ENCODE measurements around the gene ARHGAP10. TPM values are rescaled to one million over a fixed set of nuclear protein-coding genes. Genes with fewer than 3 reads are reported as not detected.
A peak's percentile ranks its signal among the peaks of the same experiment; 100 is the strongest.

Gene ARHGAP10
- total RNA-seq, 1 donor from 2014 or later: 28.0 TPM

DNA sequence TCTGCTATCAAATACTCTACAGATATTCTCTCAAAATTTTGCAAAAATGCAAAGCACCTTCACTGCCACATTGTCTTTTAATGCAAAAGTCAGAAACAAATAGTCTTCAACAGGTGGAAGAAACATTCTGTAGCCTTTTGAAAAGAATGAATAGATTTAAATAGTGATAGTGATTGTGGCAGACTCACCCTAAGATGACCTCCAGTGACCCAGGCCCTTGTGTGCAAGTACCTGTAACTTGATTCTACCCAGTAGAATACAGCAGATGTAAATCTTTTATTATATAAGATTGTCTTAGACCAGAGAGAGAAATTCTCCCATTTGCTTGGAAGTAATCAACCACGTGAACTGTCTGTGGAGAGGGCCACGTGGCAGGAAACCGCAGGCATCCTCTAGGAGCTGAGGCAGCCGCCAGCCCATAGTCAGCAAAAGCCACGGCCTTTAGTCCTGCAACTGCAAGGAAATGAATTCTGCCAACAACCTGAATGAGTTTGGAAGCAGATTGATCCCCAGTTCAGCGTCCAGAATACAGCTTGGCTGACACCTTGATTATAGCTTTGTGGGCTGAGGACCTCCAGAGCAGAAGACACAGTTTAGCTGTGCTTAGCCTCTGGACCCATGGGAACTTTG lies 272.5 kb downstream of the ARHGAP10 start:
- no peak overlapping the region for H2AFZ ChIP-seq (ENCODE audit: low read depth, low read length)
- H3K27me3 ChIP-seq (ENCODE audit: insufficient read depth, low read length): no peaks in the 10 kb centered on the region
- H3K27ac Mint-ChIP-seq (ENCODE audit: unreplicated experiment): no peak overlapping the region
- FAIRE-seq (no peak), DNase-seq (ENCODE audit: low read depth) (peak; percentile 13)
- no peaks in the 10 kb centered on the region for H3K9me3 Mint-ChIP-seq (ENCODE audit: unreplicated experiment)
- no peak overlapping the region for H3K9ac ChIP-seq (ENCODE audit: low read length)
- no peak overlapping the region for H3K4me3 ChIP-seq (ENCODE audit: insufficient read depth, low read depth, low read length)
- no peak for TF ChIP-seq EZH2 (IDR thresholded peaks at IDR 0.05; ENCODE audit: insufficient read depth, low read length)
- no peak for TF ChIP-seq CTCF (IDR thresholded peaks at IDR 0.05; ENCODE audit: insufficient read depth, low read depth, low read length)
- H3K36me3 Mint-ChIP-seq (ENCODE audit: low read depth, unreplicated experiment): peaks cover 16% of the 10 kb centered on the region
- H3K4me1 ChIP-seq (ENCODE audit: insufficient read depth, low read length): peaks cover 13% of the 10 kb centered on the region
- H3K9me3 ChIP-seq (ENCODE audit: insufficient read depth, low read depth, low read length): no peaks in the 10 kb centered on the region
- no peak overlapping the region for H3K27ac ChIP-seq (ENCODE audit: low read depth, low read length)
- H3K4me2 ChIP-seq (ENCODE audit: low read length): no peak overlapping the region
- peaks cover 3% of the 10 kb centered on the region for H3K79me2 ChIP-seq (ENCODE audit: insufficient read depth, low read length)
- peaks cover 16% of the 10 kb centered on the region for H3K4me1 Mint-ChIP-seq (ENCODE audit: low read depth, unreplicated experiment)
- no peak overlapping the region for H3K4me3 Mint-ChIP-seq (ENCODE audit: unreplicated experiment)
- no peaks in the 10 kb centered on the region for H3K36me3 ChIP-seq (ENCODE audit: insufficient read depth, low read length)
- no peaks in the 10 kb centered on the region for H3K27me3 Mint-ChIP-seq (ENCODE audit: low read depth, unreplicated experiment)
- H4K20me1 ChIP-seq (ENCODE audit: insufficient read depth, low read length): peaks cover 28% of the 10 kb centered on the region

- Mint-ChIP-seq H3K36me3 (ENCODE audit: low read depth, unreplicated experiment) (peaks cover 8% of the 10 kb centered on the region), H3K27ac (ENCODE audit: unreplicated experiment) (peak overlapping the region; percentile 27)
- no peak for DNase-seq (ENCODE audit: low read depth)
These were observed 274.1 kb downstream of the ARHGAP10 start for GRCh38 chr4:148006001-148006400.

More at GRCh38 chr4:148006001-148006400, 274.1 kb downstream of the ARHGAP10 start:
- H3K9me3 ChIP-seq (ENCODE audit: insufficient read depth, low read depth, low read length): no peaks in the 10 kb centered on the region
- H3K27ac ChIP-seq (ENCODE audit: low read depth, low read length): no peak overlapping the region
- no peaks in the 10 kb centered on the region for H3K27me3 Mint-ChIP-seq (ENCODE audit: low read depth, unreplicated experiment)
- no peak overlapping the region for H3K4me2 ChIP-seq (ENCODE audit: low read length)
- no peak overlapping the region for H2AFZ ChIP-seq (ENCODE audit: low read depth, low read length)
- no peaks in the 10 kb centered on the region for H3K36me3 ChIP-seq (ENCODE audit: insufficient read depth, low read length)
- H3K4me3 Mint-ChIP-seq (ENCODE audit: unreplicated experiment): no peak overlapping the region
- H3K4me3 ChIP-seq (ENCODE audit: insufficient read depth, low read depth, low read length): no peak overlapping the region
- H3K4me1 Mint-ChIP-seq (ENCODE audit: low read depth, unreplicated experiment): peaks cover 16% of the 10 kb centered on the region
- peaks cover 28% of the 10 kb centered on the region for H4K20me1 ChIP-seq (ENCODE audit: insufficient read depth, low read length)
- H3K27me3 ChIP-seq (ENCODE audit: insufficient read depth, low read length): no peaks in the 10 kb centered on the region
- FAIRE-seq: no peak
- peaks cover 3% of the 10 kb centered on the region for H3K79me2 ChIP-seq (ENCODE audit: insufficient read depth, low read length)
- no peaks in the 10 kb centered on the region for H3K9me3 Mint-ChIP-seq (ENCODE audit: unreplicated experiment)
- H3K9ac ChIP-seq (ENCODE audit: low read length): no peak overlapping the region
- TF ChIP-seq CTCF (IDR thresholded peaks at IDR 0.05; ENCODE audit: insufficient read depth, low read depth, low read length): no peak
- no peak for TF ChIP-seq EZH2 (IDR thresholded peaks at IDR 0.05; ENCODE audit: insufficient read depth, low read length)
- H3K4me1 ChIP-seq (ENCODE audit: insufficient read depth, low read length): peaks cover 13% of the 10 kb centered on the region

Measured in astrocyte (in vitro differentiated cells and primary cell).